ENCODE data around the gene SSNA1.

DNA sequence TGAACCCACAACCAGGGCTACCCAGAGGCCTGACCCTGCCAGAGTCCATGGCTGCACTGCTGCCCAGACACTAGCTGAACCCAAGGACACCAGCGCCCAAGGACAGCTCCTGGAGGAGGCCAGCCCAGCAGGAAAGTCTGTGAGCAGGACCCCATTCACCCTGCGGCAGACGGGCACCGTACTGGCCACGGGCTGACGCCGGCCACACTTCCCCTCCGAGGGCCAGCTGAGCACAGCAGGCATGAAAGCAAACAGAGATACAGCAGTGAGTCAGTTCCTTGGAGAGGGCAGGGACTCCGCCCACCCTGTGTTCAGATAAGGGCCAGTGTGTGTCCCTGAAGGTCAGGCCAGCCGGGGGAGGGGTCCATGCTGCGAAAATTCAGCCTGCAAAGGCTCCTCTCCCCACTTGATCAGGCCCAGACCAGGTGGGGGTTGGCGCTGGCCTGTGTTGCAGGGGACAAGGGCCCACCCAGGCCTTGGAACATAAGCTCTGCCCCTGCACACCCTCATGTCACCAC lies 30.3 kb downstream of the SSNA1 start:
- TF ChIP-seq, protein P1, sequence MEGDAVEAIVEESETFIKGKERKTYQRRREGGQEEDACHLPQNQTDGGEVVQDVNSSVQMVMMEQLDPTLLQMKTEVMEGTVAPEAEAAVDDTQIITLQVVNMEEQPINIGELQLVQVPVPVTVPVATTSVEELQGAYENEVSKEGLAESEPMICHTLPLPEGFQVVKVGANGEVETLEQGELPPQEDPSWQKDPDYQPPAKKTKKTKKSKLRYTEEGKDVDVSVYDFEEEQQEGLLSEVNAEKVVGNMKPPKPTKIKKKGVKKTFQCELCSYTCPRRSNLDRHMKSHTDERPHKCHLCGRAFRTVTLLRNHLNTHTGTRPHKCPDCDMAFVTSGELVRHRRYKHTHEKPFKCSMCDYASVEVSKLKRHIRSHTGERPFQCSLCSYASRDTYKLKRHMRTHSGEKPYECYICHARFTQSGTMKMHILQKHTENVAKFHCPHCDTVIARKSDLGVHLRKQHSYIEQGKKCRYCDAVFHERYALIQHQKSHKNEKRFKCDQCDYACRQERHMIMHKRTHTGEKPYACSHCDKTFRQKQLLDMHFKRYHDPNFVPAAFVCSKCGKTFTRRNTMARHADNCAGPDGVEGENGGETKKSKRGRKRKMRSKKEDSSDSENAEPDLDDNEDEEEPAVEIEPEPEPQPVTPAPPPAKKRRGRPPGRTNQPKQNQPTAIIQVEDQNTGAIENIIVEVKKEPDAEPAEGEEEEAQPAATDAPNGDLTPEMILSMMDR (IDR thresholded peaks at IDR 0.05), result no peak
- TF ChIP-seq ZFX (IDR thresholded peaks at IDR 0.05; ENCODE audit: borderline replicate concordance), result no peak
